H9 (cell line): ENCODE results near the gene ATAD5. TPM values are rescaled to one million over a fixed set of nuclear protein-coding genes. Genes with fewer than 3 reads are reported as not detected.

ENCODE experiments used
- DNase-seq: peaks from one replicate; pipeline ENCODE4 v3.0.0-alpha.2; 2017
- H2AFZ ChIP-seq: one replicate; pipeline ENCODE4 v1.6.1; 2013; ENCODE audit warnings: mild to moderate bottlenecking, low read length, control low read depth, moderate library complexity
- H2AK5ac ChIP-seq: 2 replicates; pipeline ENCODE4 v1.6.1; 2013; ENCODE audit warnings: low read length, control low read depth, mixed read lengths; ENCODE audit not compliant: insufficient read length
- H2BK120ac ChIP-seq: one replicate; pipeline ENCODE4 v1.6.1; 2013; ENCODE audit warnings: low read depth, mild to moderate bottlenecking, low read length, control low read depth, inconsistent platforms; ENCODE audit not compliant: poor library complexity, severe bottlenecking
- H2BK12ac ChIP-seq: 2 replicates; pipeline ENCODE4 v1.6.1; 2013; ENCODE audit warnings: low read length, control low read depth, mixed read lengths, low read depth; ENCODE audit not compliant: insufficient read length
- H2BK15ac ChIP-seq: 2 replicates; pipeline ENCODE4 v1.6.1; 2013; ENCODE audit warnings: low read depth, low read length, control low read depth
- H2BK20ac ChIP-seq: one replicate; pipeline ENCODE4 v1.6.1; 2013; ENCODE audit warnings: low read depth, mild to moderate bottlenecking, low read length, control low read depth, inconsistent platforms; ENCODE audit not compliant: poor library complexity, severe bottlenecking
- H2BK5ac ChIP-seq: 2 replicates; pipeline ENCODE4 v1.6.1; 2013; ENCODE audit warnings: low read length, control low read depth, mixed read lengths; ENCODE audit not compliant: insufficient read length
- H3K14ac ChIP-seq: 2 replicates; pipeline ENCODE4 v1.6.1; 2013; ENCODE audit warnings: low read length, control low read depth; ENCODE audit not compliant: insufficient read depth
- H3K18ac ChIP-seq: 2 replicates; pipeline ENCODE4 v1.6.1; 2013; ENCODE audit warnings: low read depth, mild to moderate bottlenecking, mixed read lengths, low read length, control low read depth; ENCODE audit not compliant: insufficient read length
- H3K23ac ChIP-seq: 2 replicates; pipeline ENCODE4 v1.6.1; 2013; ENCODE audit warnings: low read length, control low read depth, mixed read lengths, low read depth; ENCODE audit not compliant: insufficient read length
- H3K23me2 ChIP-seq: 2 replicates; pipeline ENCODE4 v1.6.1; 2013; ENCODE audit warnings: low read depth, mild to moderate bottlenecking, mixed read lengths, low read length, control low read depth; ENCODE audit not compliant: insufficient read length, poor library complexity, severe bottlenecking
- H3K27ac ChIP-seq: 2 replicates; pipeline ENCODE4 v1.5.1; 2013; ENCODE audit warnings: low read length, control low read depth, mixed read lengths, low read depth; ENCODE audit not compliant: insufficient read length
- H3K27me3 ChIP-seq: 2 replicates; pipeline ENCODE4 v1.6.1; 2013; ENCODE audit warnings: low read length, control low read depth, inconsistent platforms; ENCODE audit not compliant: insufficient read depth
- H3K4ac ChIP-seq: 2 replicates; pipeline ENCODE4 v1.6.1; 2013; ENCODE audit warnings: low read depth, mild to moderate bottlenecking, control low read depth, inconsistent platforms, low read length, moderate library complexity
- H3K4me1 ChIP-seq: 2 replicates; pipeline ENCODE4 v1.6.1; 2013; ENCODE audit warnings: low read length, control low read depth, inconsistent platforms; ENCODE audit not compliant: insufficient read depth
- H3K4me2 ChIP-seq: 2 replicates; pipeline ENCODE4 v1.6.1; 2013; ENCODE audit warnings: low read length, control low read depth, mixed read lengths; ENCODE audit not compliant: insufficient read length, insufficient read depth
- H3K56ac ChIP-seq: 2 replicates; pipeline ENCODE4 v1.6.1; 2013; ENCODE audit warnings: low read depth, mild to moderate bottlenecking, mixed read lengths, low read length, control low read depth; ENCODE audit not compliant: insufficient read length
- H3K79me1 ChIP-seq: 2 replicates; pipeline ENCODE4 v1.6.1; 2013; ENCODE audit warnings: low read depth, mild to moderate bottlenecking, moderate library complexity, low read length, control low read depth, inconsistent platforms; ENCODE audit not compliant: insufficient read depth, poor library complexity, severe bottlenecking
- H3K79me2 ChIP-seq: 2 replicates; pipeline ENCODE4 v1.6.1; 2013; ENCODE audit warnings: low read length, control low read depth, inconsistent platforms; ENCODE audit not compliant: insufficient read depth
- H3K9ac ChIP-seq: 2 replicates; pipeline ENCODE4 v1.6.1; 2013; ENCODE audit warnings: low read length, control low read depth, mixed read lengths; ENCODE audit not compliant: insufficient read length; ENCODE audit errors: extremely low read depth
- H3K9me3 ChIP-seq: one replicate; pipeline ENCODE4 v1.6.1; 2013; ENCODE audit warnings: low read depth, low read length, inconsistent platforms; ENCODE audit not compliant: control insufficient read depth
- H3T11ph ChIP-seq: one replicate; pipeline ENCODE4 v1.6.1; 2013; ENCODE audit warnings: mild to moderate bottlenecking, low read length, control low read depth, inconsistent platforms
- H4K20me1 ChIP-seq: one replicate; pipeline ENCODE4 v1.6.1; 2013; ENCODE audit not compliant: control insufficient read depth, insufficient read length, insufficient read depth
- H4K5ac ChIP-seq: 2 replicates; pipeline ENCODE4 v1.6.1; 2013; ENCODE audit warnings: low read depth, mild to moderate bottlenecking, mixed read lengths, low read length, control low read depth; ENCODE audit not compliant: insufficient read length
- H4K8ac ChIP-seq: replicated peaks from 2 replicates; pipeline ENCODE4 v1.6.1; 2013; ENCODE audit warnings: low read length, control low read depth, mixed read lengths, low read depth; ENCODE audit not compliant: insufficient read length
- H4K91ac ChIP-seq: 2 replicates; pipeline ENCODE4 v1.6.1; 2013; ENCODE audit warnings: low read depth, mild to moderate bottlenecking, moderate library complexity, mixed read lengths, low read length, control low read depth; ENCODE audit not compliant: insufficient read length
- H3K27ac Mint-ChIP-seq, 3 experiments: 2 replicates in 2 of 3; 3 replicates in 1 of 3; pipeline ENCODE4 v1.8.0; 2020 to 2021; ENCODE audit warnings: mixed read lengths in 3 of 3, mild to moderate bottlenecking in 1 of 3, moderate library complexity in 1 of 3
- H3K27me3 Mint-ChIP-seq: 2 replicates; pipeline ENCODE4 v1.8.0; 2021; ENCODE audit warnings: low read depth, mild to moderate bottlenecking, moderate library complexity, mixed read lengths
- H3K36me3 Mint-ChIP-seq, 3 experiments: 2 replicates in 2 of 3; 3 replicates in 1 of 3; pipeline ENCODE4 v1.8.0; 2020 to 2021; ENCODE audit warnings: low read depth in 3 of 3, mixed read lengths in 3 of 3; ENCODE audit not compliant: insufficient read depth in 1 of 3
- H3K4me1 Mint-ChIP-seq, 2 experiments: 2 replicates each; pipeline ENCODE4 v1.8.0; 2020; ENCODE audit warnings: mixed read lengths in 2 of 2
- H3K4me3 Mint-ChIP-seq, 2 experiments: 2 replicates in 1 of 2; 3 replicates in 1 of 2; pipeline ENCODE4 v1.8.0; 2020 to 2021; ENCODE audit warnings: mild to moderate bottlenecking in 2 of 2, mixed read lengths in 2 of 2, moderate library complexity in 1 of 2
- H3K9me3 Mint-ChIP-seq, 2 experiments: 2 replicates in 1 of 2; 3 replicates in 1 of 2; pipeline ENCODE4 v1.8.0; 2020; ENCODE audit warnings: mild to moderate bottlenecking in 2 of 2, mixed read lengths in 2 of 2, moderate library complexity in 1 of 2
- WGBS: extraction: QIAGEN DNeasy Blood & Tissue Kit; methylation state at CpG from one replicate; pipeline ENCODE4 v1.1.7; 2013; ENCODE audit warnings: missing lambda C conversion rate, low lambda C conversion rate, mixed read lengths; ENCODE audit not compliant: insufficient read length; ENCODE audit errors: extremely low coverage; 5-methylcytosine and 5-hydroxymethylcytosine counted together
- total RNA-seq: library from RNA; stranded (reverse); gene quantifications from 2 replicates; pipeline ENCODE4 v1.2.1, GENCODE V29; 2021
- TF ChIP-seq, protein P1 (sequence below): fragments of 200-600 bp; sonication (generic); conservative IDR thresholded peaks from 3 replicates; pipeline ENCODE4 v1.8.0; 2021; ENCODE audit warnings: antibody characterized with exemption, mild to moderate bottlenecking

ATAD5 gene
- total RNA-seq, 1 experiment from 2014 or later = 27.0 TPM

DNA sequence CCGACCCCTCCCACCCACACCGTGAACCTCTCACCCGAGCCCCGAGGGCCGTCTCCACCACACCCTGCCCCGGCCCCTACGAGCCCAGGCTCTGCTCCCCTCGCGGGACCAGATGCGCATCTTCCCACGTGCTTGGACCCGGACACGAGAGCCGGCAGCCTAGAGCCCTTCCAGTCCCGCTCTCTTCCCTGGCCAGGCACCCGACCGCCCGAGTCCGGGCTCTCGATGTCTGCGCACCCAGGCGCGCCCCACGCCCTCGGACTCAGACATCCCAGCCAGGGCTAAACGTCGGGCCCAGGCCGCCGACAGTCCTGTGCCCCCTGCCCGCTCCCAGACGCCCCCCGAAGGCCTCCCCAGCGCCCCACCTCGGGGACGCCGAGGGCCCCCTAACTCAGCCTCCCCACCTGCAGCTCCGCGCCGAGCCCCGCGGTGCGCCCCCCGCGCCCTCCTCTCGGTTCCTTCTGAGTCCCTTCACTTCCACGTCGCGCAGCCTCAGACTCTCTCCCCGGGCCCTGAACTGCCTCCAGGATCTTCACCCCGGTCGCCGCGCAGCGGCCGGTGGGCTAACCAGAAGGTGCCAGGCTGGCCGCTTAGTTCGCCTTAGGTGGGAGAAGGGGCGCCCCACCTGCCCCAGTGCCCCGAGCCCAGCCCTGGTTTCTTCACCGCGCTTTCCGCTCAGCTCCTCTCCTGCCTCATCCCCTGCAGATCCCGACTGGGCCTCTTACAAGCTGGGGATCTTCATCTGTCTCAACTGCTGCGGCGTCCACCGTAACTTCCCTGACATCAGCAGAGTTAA lies 90.7 kb downstream of the ATAD5 start:
- Histone ChIP-seq H3K9me3 (no peaks in the 10 kb centered on the region), H2BK120ac (no peak overlapping the region), H3K56ac (no peak overlapping the region), H3K9ac (no peak overlapping the region), H3K79me1 (no peaks in the 10 kb centered on the region), H2AFZ (no peak overlapping the region), H3K79me2 (no peaks in the 10 kb centered on the region), H3K27me3 (peaks cover 21% of the 10 kb centered on the region; the same call in 1 of the 2 replicates), H3K4me1 (peaks cover 2% of the 10 kb centered on the region; the same call in 1 of the 2 replicates), H3K18ac (no peak overlapping the region), H2AK5ac (no peak overlapping the region), H3T11ph (no peak overlapping the region), H4K8ac (no peak overlapping the region), H3K14ac (no peak overlapping the region; the same call in 1 of the 2 replicates), H4K5ac (no peak overlapping the region), H3K23me2 (peaks cover 10% of the 10 kb centered on the region), H2BK12ac (no peak overlapping the region), H2BK20ac (no peak overlapping the region), H3K23ac (no peak overlapping the region), H3K4me2 (peak overlapping the region; percentile 84), H2BK5ac (no peak overlapping the region), H3K4ac (no peak overlapping the region), H4K20me1 (no peaks in the 10 kb centered on the region), H3K27ac (no peak overlapping the region), H4K91ac (no peak overlapping the region), H2BK15ac (no peak overlapping the region)
- DNase-seq = peak; percentile 62
- Mint-ChIP-seq H3K4me3 (peak overlapping the region; percentile 60 to 77), H3K9me3 (0 out of 5 replicates have a peak, but pooled peaks cover 0 to 2% of the 10 kb centered on the region in 2 experiments), H3K4me1 (peaks cover 20 to 22% of the 10 kb centered on the region in 2 experiments), H3K36me3 (no peaks in the 10 kb centered on the region; a peak in 1 of 7 replicates), H3K27me3 (peaks cover 77% of the 10 kb centered on the region), H3K27ac (no peak overlapping the region)
- no CpG with 5 or more reads among the region's 66 CpGs for WGBS
- TF ChIP-seq, protein P1, sequence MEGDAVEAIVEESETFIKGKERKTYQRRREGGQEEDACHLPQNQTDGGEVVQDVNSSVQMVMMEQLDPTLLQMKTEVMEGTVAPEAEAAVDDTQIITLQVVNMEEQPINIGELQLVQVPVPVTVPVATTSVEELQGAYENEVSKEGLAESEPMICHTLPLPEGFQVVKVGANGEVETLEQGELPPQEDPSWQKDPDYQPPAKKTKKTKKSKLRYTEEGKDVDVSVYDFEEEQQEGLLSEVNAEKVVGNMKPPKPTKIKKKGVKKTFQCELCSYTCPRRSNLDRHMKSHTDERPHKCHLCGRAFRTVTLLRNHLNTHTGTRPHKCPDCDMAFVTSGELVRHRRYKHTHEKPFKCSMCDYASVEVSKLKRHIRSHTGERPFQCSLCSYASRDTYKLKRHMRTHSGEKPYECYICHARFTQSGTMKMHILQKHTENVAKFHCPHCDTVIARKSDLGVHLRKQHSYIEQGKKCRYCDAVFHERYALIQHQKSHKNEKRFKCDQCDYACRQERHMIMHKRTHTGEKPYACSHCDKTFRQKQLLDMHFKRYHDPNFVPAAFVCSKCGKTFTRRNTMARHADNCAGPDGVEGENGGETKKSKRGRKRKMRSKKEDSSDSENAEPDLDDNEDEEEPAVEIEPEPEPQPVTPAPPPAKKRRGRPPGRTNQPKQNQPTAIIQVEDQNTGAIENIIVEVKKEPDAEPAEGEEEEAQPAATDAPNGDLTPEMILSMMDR = no peak
